Kidney capillary endothelial cell (primary cell): ENCODE results near the gene UBE2L5.

Experiments
- DNase-seq: peaks from one replicate; pipeline ENCODE4 v3.0.0-alpha.2; 2018; ENCODE audit warnings: low spot score

UBE2L5 gene

GRCh38 chr13:30477346-30478195 is 55.3 kb downstream of the UBE2L5 start:
- DNase-seq, result no peak
